Skin of body (tissue), 3 donors: Measurements from ENCODE around the gene PDE6G. TPM values are rescaled to one million over a fixed set of nuclear protein-coding genes. Genes with fewer than 3 reads are reported as not detected.
"Not testable (repeated sequence)": the region's sequence is repeated elsewhere in the genome, so short reads cannot be mapped to it uniquely, and the experiment has no call there.

ENCODE experiments used
- DNase-seq: peaks from one replicate; lab custom pipeline; 2025; lab: John Stamatoyannopoulos, UW
- small RNA-seq: library from RNA; depleted of rRNA; stranded (forward); fragments of <200 nt; gene quantifications from one replicate; pipeline ENCODE3, GENCODE V24; 2014; ENCODE audit warnings: low replicate concordance
- total RNA-seq: library from RNA; depleted of rRNA; stranded (reverse); fragments of >200 nt; gene quantifications from one replicate; pipeline ENCODE4 v1.2.3, GENCODE V29; 2014

The PDE6G gene
- total RNA-seq, 1 donor from 2014 or later: 0.49 TPM

DNA sequence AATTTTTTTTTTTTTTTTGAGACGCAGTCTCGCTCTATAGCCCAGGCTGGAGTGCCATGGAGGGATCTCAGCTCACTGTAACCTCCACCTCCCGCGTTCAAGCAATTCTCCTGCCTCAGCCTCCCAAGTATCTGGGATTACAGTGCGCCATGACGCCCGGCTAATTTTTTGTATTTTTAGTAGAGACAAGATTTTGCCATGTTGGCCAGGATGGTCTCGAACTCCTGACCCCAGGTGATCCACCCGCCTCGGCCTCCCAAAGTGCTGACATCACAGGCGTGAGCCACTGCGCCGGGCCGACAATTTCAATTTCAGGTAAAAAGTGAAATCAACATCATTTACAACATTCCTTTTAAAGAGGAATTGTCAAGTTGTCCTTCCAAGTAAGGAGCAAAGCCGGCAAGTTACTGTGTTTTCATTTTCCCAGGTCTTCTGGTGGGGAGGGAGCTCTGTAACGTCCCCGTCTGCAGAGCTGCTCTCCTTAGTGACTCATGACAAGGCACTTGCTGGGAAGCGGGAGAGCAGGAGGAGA, 20.3 kb downstream of the PDE6G start:
- no peak for DNase-seq

DNA sequence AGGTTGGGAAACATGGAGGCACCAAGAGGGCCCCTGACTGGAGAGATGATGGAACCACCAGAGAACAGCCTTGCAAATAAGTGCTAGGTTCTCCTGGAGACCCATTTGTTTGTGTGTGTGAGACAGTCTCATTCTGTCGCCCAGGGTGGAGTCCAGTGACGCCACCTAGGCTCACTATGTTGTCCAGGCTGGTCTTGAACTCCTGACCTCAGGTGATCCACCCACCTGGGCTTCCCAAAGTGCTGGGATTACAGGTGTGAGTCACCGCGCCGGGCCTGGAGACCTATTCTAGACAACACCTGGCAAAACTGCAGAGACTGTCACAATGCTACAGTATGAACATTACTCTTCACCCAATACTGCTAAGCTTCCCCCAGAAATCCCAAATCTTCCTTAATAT, 20.9 kb downstream of the PDE6G start:
- no peak for DNase-seq

DNA sequence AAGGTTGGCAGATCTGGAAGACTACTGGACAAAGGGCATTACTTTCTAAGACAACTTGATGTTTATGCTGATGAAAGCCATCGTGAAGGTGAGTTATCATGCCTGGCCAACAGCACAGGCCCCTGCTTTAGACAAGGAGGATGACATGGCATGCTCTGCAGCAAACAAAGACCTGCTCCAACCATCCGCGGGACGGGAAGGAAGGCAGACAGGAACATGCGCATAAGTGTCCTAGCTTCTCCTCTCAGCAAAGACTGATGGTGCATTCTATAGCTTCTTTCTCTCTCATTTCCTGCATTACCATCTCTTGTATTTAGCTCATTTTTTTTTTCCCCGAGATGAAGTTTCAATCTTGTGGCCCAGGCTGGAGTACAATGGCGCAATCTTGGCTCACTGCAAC, 24.9 kb downstream of the PDE6G start:
- DNase-seq: no peak

DNA sequence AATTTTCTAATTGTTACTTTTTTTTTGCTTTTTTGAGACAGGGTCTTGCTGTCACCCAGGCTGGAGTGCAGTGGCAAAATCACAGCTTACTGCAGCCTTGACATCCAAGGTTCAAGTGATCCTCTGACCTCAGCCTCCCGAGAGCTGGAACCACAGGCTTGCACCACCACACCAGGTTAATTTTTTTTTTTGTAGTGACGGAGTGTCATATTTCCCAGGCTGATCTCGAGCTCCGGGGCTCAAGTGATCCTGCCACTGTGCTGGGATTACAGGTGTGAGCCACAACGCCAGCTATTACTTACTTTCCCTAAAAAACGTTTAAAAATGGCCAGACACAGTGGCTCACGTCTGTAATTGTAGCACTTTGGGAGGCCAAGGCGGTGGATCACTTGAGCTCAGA, 26.1 kb downstream of the PDE6G start:
- DNase-seq: no peak

DNA sequence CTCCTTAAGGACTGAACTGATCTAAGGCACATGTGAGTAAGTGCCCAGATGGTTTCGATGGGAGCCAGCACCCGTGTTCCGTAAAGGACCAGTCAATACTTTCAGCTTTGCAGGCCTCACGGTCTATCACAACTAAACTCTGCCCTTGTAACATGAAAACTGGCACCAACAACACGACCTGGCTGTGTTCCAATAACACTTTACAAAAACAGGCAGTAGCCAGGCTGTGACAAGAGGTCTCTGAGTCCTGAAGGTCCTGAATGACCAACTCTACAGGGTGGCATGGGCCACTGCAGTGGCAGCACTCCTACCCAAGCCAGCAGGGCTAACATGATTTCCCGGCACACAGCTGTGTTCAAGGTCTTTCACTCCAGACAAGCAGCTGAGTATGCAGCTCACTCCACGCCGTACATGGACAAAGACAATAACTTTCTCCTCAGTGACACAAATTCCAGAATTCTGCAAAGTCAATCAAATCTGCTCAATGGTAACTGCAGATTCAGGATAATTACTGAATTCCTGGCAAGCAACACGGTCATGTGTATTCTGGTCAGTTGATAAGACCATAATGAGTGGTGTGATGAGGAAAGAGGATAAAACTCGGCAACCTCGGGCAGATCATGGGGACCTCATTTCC, 34.7 kb downstream of the PDE6G start:
- DNase-seq: no peak

DNA sequence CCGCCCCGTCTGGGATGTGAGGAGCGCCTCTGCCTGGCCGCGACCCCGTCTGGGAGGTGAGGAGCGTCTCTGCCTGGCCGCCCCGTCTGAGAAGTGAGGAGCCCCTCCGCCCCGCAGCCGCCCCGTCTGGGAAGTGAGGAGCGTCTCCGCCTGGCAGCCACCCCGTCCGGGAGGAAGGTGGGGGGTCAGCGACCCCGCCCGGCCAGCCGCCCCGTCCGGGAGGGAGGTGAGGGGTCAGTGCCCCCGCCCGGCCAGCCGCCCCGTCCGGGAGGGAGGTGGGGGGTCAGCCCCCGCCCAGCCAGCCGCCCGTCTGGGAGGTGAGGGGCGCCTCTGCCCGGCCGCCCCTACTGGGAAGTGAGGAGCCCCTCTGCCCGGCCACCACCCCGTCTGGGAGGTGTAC, 38.0 kb downstream of the PDE6G start:
- DNase-seq: not testable (repeated sequence)

DNA sequence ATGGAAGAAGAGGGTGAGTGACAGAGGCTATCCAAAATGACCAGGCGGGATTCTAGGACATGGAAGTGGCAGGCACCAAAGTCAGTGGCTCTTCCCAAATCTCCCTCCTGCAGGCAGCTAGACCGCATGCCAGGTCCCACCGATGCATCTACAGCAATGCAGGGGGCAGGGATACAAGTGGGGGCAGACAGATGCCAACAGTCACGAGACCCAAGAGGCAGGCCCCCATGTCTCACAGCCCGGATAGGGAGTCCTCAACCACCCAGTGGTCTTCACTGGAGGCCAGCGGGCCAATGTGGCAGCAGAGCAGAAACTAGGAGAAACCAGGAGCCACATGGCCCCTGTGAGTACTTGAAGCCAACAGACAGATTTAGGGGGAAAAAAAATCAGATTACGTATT, 39.5 kb downstream of the PDE6G start:
- no peak for DNase-seq

DNA sequence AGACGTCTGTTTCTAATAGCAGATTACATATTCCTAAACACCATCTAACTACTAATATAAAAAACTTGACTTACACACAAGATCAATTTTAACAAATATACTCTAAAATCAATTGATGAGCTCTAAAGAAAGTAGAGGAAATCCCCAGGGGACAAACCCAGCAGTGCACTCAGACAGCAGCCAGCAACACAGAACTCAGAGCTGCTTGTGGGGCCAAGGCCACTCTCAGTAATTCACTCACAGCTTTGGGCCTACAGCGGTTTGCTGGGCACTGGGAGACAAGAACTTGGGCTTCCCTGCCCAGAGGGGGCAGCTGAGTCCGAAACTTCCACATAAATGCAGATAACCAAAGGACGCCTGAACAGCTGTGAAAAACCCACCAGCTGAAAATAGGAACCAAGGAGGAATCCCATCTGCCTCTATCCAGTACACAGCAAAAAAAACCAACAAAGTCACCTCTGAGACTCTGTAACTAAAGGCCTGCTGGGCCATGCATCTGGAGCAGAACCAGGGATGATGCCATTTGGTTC, 40.9 kb downstream of the PDE6G start:
- DNase-seq: no peak

DNA sequence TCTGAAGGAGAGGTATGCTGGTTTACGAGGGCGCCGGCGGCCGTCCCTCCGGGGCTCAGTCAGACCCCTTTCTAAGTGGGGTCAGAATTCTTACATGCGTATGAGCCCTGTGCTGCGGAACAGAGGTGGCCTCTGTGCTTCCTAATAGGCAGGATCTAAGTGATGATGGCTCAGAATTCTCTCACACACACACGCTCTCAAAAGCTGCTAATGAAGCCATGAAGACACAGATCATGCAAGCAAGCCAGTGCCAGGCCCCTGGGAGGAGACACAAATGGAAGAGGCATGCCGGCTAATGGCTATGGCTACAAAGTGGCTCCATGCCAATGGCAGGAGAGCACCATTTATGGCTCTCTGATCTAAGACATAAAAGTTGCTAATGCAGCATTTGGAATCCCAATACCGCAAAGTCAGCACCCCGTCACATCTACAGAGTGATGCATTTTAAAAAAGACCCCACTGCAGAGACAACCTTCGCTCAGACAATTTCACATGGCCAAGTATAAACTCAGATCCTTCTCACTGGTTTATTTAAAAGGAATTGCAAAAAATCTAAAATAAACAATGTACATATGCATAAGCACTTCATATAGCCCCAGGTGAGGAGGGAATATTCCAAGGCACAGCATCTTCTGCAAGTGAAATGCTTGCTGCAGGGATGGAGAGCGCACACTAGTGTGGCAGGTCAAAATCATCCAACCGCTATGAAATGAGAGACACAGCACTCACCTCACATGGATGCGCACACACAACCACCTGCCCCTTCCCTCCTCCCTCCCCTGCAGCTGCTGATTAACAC, 44.0 kb downstream of the PDE6G start:
- DNase-seq: no peak

DNA sequence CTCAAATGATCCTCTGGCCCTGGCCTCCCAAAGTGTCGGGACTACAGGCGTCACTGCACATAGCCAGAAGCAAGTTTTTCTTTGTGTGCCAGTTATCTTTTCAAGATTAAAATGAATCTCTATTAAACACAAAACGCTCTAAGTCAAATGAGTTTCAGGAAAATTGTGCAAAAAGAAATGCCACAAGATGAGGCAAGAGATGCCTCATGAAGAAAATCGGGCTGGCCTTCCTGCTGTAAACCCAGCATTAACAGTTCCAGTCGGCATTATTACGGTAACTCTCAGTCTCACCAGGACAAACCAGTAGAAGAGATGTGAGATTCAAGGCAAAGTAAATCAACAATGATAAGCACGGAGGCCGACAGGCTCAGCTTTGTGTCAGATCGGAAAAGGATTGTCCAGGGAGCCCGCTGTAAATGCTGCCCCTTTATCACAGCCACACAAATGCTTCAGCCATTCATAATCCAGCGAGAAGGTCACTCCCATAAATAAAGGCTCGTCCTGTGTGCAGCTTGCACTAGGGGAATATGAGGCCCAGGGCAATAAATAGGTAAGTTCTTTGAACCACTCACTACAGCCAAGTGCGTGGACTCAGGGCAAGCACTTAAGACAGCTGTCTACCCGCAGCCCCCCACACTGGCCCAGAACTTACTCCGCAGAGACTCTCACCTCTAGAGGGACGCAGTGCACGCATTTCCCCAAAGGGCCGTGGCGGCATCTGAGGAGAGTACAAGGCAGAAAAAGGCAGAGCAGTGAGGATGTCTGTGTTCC, 46.6 kb downstream of the PDE6G start:
- no peak for DNase-seq

DNA sequence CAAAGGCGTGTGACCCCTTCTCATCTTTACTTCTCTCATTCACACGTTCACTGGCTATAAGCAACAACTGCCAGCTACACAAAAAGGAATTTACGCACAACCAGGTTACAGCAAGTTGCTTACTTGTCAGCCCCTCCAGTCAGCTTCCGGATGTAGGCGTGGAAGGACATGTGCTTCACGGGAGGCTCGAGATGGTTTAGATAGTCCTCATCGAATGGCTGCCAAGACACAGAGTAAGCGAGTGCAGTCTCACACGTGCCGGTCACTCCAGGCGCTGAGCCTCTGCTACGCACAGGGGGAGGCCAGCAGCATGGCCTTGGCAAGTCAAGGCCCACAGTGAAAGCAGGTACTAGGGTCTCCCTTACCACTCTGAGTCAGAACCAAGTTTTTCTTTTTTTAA, 47.7 kb downstream of the PDE6G start:
- no peak for DNase-seq

DNA sequence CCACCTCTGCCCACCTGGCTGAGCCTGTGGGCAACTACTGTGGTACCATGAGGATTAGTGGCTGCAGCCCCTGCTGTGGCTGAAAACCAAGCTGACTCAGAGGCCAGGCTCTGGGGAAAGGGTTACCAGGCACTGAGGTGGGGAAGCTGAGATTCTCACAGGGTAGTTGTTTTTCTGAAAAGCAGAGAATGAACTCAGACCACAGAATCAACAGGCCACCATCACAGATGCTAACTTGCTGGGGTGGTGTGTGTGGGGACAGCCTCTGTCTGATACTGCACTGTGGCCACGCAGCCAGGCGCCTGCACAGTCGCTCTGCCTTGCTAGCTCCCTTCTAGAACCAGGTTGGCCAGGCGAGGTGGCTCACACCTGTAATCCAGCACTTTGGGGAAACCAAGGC, 48.3 kb downstream of the PDE6G start:
- no peak for DNase-seq

DNA sequence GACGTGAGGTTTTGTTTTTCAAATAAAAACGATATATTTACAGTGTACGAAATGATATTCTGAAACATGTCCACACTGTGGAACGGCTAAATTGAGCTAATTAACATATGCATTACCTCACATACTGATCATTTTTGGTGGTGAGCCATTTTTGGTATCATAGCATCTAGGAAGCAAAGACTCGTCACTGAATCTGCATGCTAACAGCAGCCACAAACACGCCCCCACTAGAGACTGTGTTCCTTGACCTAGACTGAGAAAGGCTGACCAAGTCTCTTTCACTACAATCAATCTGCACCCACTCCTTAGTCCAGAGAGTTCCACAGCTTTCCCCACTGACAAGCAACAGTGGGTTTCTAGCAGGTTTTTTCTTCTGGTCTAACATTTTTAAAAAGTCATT, 48.9 kb downstream of the PDE6G start:
- no peak for DNase-seq

DNA sequence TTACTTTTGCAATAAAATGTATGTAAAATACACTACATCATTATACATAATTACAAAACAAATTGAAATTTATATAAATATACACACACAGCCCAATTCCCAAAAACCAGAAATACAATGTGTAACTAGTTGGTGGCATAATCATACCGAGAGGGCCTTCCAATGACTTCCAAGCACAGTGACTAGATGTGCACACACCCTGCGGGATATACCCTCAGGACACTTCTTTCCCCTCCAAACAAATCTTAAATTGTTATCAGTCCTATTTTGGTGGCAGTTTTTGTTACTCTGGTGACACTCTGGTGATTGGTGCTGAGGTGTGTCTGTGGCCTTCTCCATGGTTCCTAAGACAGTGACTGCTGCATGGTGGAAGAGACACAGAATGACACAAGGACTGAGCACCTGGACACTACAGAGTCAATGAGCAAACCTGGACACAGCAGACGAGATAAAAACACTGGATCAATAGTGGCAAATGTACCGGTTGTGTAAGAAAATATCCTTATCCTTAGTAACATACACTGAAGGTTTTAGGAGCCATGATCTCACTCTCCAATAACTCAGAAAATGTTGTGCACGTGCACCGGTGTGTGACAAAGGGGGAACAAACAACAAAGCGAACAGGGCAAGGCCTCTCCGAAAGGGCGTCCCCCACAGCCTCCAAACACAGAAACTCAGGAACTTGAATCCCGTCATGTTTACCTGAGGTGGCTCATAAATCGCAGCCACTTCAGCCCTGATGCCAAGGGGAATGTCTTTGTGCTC, 52.3 kb downstream of the PDE6G start:
- DNase-seq: no peak

DNA sequence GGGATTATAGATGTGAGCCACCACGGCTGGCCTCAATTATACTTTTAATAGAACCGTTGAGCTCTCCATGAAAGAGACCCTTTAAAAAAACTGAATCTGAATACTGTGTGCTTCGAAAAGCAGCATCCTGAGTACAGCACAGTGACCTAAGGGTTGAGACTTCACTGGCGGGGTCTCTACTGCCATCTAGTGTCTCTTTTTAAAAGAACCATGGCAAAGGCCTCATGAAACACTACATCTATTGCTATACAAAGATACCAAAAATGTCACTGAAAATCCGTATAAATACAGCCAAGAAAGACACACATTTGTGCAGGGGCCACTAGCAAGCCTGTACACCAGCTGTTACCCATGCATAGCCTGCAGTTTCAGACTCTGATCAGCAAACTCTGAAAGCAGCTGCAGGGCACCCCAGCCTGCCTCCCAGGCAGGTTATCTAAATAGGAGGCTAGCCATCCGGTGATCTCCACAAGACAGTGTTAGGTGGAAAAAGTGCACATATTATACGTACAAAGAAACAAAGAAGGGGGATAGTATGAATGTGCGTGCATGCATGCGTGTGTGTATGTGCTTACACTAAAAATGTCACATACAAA, 54.7 kb downstream of the PDE6G start:
- peak; percentile 65 for DNase-seq

Small RNAs within 50 kb of the gene (small RNA-seq; reads per million reads assigned to genes)
- not detected for gene MIR6786

Other genes with a start within 250 kb of the PDE6G start
- gene ACTG1, start 143.7 kb downstream of the PDE6G start, total RNA-seq: 2,123 TPM
- 0.99 TPM for gene FSCN2, start 128.2 kb downstream of the PDE6G start, total RNA-seq
- gene FAAP100, start 104.2 kb downstream of the PDE6G start, total RNA-seq: 12.4 TPM
- 35.4 TPM for gene NPLOC4, start 19.4 kb downstream of the PDE6G start, total RNA-seq
- 1.2 TPM for gene TSPAN10, start 19.3 kb downstream of the PDE6G start, total RNA-seq
- gene OXLD1, start 10.1 kb upstream of the PDE6G start, total RNA-seq: 8.5 TPM
- 5.9 TPM for gene CCDC137, start 10.2 kb upstream of the PDE6G start, total RNA-seq
- gene ARL16, start 27.3 kb upstream of the PDE6G start, total RNA-seq: 32.1 TPM
- 36.6 TPM for gene HGS, start 27.5 kb upstream of the PDE6G start, total RNA-seq
- 9.2 TPM for gene MRPL12, start 46.8 kb upstream of the PDE6G start, total RNA-seq
- gene SLC25A10, start 55.7 kb upstream of the PDE6G start, total RNA-seq: 7.1 TPM
- not detected for gene GCGR, start 147.6 kb upstream of the PDE6G start, total RNA-seq
- 35.6 TPM for gene MCRIP1, start 176.7 kb upstream of the PDE6G start, total RNA-seq
- 10.0 TPM for gene PPP1R27, start 178.5 kb upstream of the PDE6G start, total RNA-seq
- 208 TPM for gene P4HB, start 204.0 kb upstream of the PDE6G start, total RNA-seq
- gene ARHGDIA, start 214.8 kb upstream of the PDE6G start, total RNA-seq: 51.6 TPM
- 67.6 TPM for gene ALYREF, start 235.0 kb upstream of the PDE6G start, total RNA-seq
- 60.1 TPM for gene ANAPC11, start 235.2 kb upstream of the PDE6G start, total RNA-seq
- gene NPB, start 245.7 kb upstream of the PDE6G start, total RNA-seq: 0.59 TPM